ENCODE measurements around the gene SYT14. TPM values are rescaled to one million over a fixed set of nuclear protein-coding genes. Genes with fewer than 3 reads are reported as not detected.

The SYT14 gene
- polyA plus RNA-seq, 3 donors = not detected

DNA sequence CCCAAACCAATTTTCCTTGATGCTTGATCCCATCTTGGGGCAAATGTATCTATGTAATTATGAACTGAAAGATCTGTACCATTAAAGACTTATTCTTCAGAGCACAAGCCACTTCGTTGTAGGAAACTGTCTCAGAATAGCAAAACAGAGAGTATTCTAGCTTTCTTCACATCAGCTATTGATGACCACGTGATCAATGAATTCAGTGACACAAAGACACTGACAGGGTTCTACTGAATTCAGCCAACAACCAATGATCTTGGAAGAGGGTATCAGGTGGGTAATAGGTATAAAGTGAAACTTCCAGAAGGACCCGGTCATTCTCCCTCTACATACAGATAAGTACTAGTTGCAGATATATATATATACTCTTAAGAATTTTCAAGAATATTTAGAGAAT lies 260.8 kb downstream of the SYT14 start:
- Histone ChIP-seq H4K20me1 (ENCODE audit: insufficient read depth, low read length) (no peaks in the 10 kb centered on the region), H3K9ac (ENCODE audit: insufficient read depth, low read length, poor library complexity, severe bottlenecking) (no peak overlapping the region), H3K79me2 (ENCODE audit: insufficient read depth, low read length) (no peaks in the 10 kb centered on the region), H3K4me3 (replicated peaks in 1 of 3; ENCODE audit: low read depth in 2 of 3, low read length in 3 of 3) (no peak overlapping the region), H3K4me1 (ENCODE audit: control insufficient read depth in 1 of 2, insufficient read depth in 2 of 2, low read length in 2 of 2) (no peaks in the 10 kb centered on the region), H3K27ac (ENCODE audit: low read depth in 1 of 2, low read length in 2 of 2) (no peak overlapping the region), H2AFZ (ENCODE audit: insufficient read depth, low read depth, low read length, poor library complexity, severe bottlenecking) (no peak overlapping the region), H3K4me2 (replicated peaks; ENCODE audit: extremely low read depth, low read length, poor library complexity, severe bottlenecking) (no peak overlapping the region), H3K9me3 (replicated peaks in 1 of 2; ENCODE audit: control insufficient read depth in 1 of 2, insufficient read depth in 1 of 2, low read length in 2 of 2) (peaks cover 10 to 25% of the 10 kb centered on the region in 2 donors), H3K27me3 (ENCODE audit: control insufficient read depth in 2 of 2, insufficient read depth in 2 of 2, low read length in 2 of 2) (no peaks in the 10 kb centered on the region), H3K36me3 (replicated peaks in 1 of 2; ENCODE audit: control insufficient read depth in 1 of 2, insufficient read depth in 2 of 2, low read length in 2 of 2) (no peaks in the 10 kb centered on the region)
- Mint-ChIP-seq H3K27ac (no peak overlapping the region), H3K9me3 (peaks cover 0 to 14% (median 5%) of the 10 kb centered on the region in 7 donors), H3K27me3 (ENCODE audit: low read depth in 3 of 3) (peaks cover 1 to 7% (median 2%) of the 10 kb centered on the region in 3 donors), H3K36me3 (no peaks in the 10 kb centered on the region), H3K4me3 (no peak overlapping the region), H3K4me1 (no peaks in the 10 kb centered on the region)
- WGBS (ENCODE audit: insufficient coverage) = no CpG with 5 or more reads among the region's 3 CpGs
- TF ChIP-seq, protein P1, sequence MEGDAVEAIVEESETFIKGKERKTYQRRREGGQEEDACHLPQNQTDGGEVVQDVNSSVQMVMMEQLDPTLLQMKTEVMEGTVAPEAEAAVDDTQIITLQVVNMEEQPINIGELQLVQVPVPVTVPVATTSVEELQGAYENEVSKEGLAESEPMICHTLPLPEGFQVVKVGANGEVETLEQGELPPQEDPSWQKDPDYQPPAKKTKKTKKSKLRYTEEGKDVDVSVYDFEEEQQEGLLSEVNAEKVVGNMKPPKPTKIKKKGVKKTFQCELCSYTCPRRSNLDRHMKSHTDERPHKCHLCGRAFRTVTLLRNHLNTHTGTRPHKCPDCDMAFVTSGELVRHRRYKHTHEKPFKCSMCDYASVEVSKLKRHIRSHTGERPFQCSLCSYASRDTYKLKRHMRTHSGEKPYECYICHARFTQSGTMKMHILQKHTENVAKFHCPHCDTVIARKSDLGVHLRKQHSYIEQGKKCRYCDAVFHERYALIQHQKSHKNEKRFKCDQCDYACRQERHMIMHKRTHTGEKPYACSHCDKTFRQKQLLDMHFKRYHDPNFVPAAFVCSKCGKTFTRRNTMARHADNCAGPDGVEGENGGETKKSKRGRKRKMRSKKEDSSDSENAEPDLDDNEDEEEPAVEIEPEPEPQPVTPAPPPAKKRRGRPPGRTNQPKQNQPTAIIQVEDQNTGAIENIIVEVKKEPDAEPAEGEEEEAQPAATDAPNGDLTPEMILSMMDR (IDR thresholded peaks at IDR 0.05) = no peak
- DNase-seq = no peak
- intact Hi-C loops (cut with micrococcal nuclease) = no loop called here

DNA sequence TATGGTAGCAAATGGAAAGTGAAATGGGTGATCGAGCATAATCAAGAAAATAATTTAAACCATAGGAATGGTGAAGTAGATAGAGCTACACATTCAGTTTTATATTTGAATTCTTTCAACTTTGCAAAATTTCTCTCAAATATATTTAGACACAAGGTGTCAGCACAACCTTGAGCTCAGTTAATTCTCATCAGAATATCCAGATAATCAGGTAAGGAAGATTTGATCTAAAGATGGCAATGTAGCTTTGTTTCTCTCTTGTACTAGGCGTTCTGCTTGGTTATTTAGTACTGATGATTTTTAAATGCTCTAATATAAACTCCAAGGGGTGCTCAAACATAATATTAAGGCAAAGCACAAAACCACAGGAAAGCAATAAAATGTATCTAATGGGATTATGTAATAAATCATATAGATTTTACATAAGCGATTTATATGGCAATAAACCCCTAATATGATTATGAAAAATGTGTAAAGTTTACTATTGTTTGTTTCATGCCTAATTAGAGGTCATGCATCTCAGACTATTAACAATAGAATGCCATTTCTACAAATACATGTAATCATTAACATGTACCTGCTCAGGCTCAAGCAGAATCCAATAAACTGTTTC lies 262.2 kb downstream of the SYT14 start:
- Mint-ChIP-seq H3K4me1 (no peaks in the 10 kb centered on the region), H3K27ac (no peak overlapping the region), H3K27me3 (ENCODE audit: low read depth in 3 of 3) (peaks cover 1 to 7% (median 3%) of the 10 kb centered on the region in 3 donors), H3K9me3 (peaks cover 0 to 14% (median 5%) of the 10 kb centered on the region in 7 donors), H3K4me3 (no peak overlapping the region), H3K36me3 (no peaks in the 10 kb centered on the region)
- H3K4me2 ChIP-seq (replicated peaks; ENCODE audit: extremely low read depth, low read length, poor library complexity, severe bottlenecking) = no peak overlapping the region
- no peak overlapping the region for H3K9ac ChIP-seq (ENCODE audit: insufficient read depth, low read length, poor library complexity, severe bottlenecking)
- H3K79me2 ChIP-seq (ENCODE audit: insufficient read depth, low read length) = no peaks in the 10 kb centered on the region
- WGBS (ENCODE audit: insufficient coverage) = no CpG with 5 or more reads among the region's 3 CpGs
- intact Hi-C loops (cut with micrococcal nuclease) = no loop called here
- no peaks in the 10 kb centered on the region for H3K27me3 ChIP-seq (ENCODE audit: control insufficient read depth in 2 of 2, insufficient read depth in 2 of 2, low read length in 2 of 2)
- H3K4me1 ChIP-seq (ENCODE audit: control insufficient read depth in 1 of 2, insufficient read depth in 2 of 2, low read length in 2 of 2) = no peaks in the 10 kb centered on the region
- H3K9me3 ChIP-seq (replicated peaks in 1 of 2; ENCODE audit: control insufficient read depth in 1 of 2, insufficient read depth in 1 of 2, low read length in 2 of 2) = peaks cover 10 to 15% of the 10 kb centered on the region in 2 donors
- H2AFZ ChIP-seq (ENCODE audit: insufficient read depth, low read depth, low read length, poor library complexity, severe bottlenecking) = no peak overlapping the region
- H3K4me3 ChIP-seq (replicated peaks in 1 of 3; ENCODE audit: low read depth in 2 of 3, low read length in 3 of 3) = no peak overlapping the region
- H3K36me3 ChIP-seq (replicated peaks in 1 of 2; ENCODE audit: control insufficient read depth in 1 of 2, insufficient read depth in 2 of 2, low read length in 2 of 2) = no peaks in the 10 kb centered on the region
- TF ChIP-seq, protein P1 (IDR thresholded peaks at IDR 0.05) = no peak
- H4K20me1 ChIP-seq (ENCODE audit: insufficient read depth, low read length) = no peaks in the 10 kb centered on the region
- no peak overlapping the region for H3K27ac ChIP-seq (ENCODE audit: low read depth in 1 of 2, low read length in 2 of 2)
- DNase-seq = no peak

Data from CD14-positive monocyte (primary cell).